Activated CD4-positive, alpha-beta T cell treated with anti-CD3 and anti-CD28 coated beads for 1 hour (primary cell): ENCODE results near the gene NDOR1.
A peak's percentile ranks its signal among the peaks of the same experiment; 100 is the strongest.
"Not testable (repeated sequence)": the region's sequence is repeated elsewhere in the genome, so short reads cannot be mapped to it uniquely, and the experiment has no call there.

ENCODE experiments used
- DNase-seq: peaks from one replicate; pipeline ENCODE4 v3.0.0-alpha.2; 2020

Gene NDOR1

DNA sequence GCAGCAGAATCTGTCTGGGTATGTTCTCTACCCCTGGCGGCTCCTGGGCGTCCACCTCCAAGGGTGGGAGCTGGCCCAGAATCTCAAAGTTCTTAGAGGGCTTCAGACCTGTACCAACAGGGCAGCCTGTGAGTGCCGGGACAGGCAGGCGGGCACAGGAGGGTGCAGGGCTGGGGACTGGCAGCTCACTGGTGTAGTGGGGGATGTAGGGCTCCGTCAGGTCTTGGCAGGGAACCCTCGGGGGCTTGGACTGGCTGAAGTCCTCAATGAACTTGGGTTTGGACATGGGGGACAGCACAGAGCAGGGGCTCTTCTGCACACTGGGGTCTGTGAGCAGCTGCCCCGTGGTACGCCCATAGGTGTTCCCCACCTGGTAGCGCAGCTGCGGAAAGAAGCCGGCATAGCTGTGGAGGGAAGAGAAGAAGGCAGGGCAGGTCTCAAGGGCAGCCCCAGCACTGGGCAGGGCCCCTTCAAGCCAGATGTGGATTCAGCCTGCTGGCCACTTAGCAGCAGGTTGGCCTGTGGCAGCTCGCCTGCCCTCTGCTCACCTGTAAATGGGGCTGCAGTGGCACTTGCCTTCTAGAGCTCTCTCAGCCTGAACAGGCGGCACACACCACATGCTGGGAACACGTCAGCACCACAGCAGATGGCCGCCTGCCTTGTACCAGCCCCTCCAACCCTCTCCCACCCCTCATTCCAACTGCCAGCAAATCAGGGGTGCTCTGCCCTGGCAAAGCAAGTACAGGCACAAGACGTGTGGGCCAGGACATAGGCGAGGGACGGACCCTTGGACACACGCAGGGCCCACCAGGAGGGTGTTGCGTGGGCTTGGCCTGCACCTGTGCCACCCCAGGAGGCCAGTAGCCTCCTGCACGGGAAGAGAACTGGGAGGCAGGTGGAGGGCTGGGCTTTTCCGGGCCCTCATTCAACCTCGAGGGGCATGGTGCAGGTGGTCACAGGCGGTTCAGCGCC lies 40.2 kb downstream of the NDOR1 start:
- DNase-seq, result no peak

- no peak for DNase-seq
Observed at GRCh38 chr9:137247135-137247915, 41.8 kb downstream of the NDOR1 start.

DNA sequence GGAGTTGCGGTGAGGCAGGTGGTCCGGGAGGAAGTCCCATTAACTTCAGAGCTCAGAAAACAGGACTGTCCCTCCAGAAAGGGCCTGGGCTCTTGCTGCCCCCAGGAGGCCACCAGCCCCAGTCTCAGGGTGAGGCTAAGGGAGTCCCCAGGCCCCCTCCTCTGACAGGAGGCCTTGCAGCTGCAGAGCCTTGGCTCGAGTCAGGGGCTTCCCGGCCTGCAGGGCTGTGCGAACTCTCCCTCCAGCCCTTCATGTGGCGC lies 42.3 kb downstream of the NDOR1 start:
- no peak for DNase-seq

GRCh38 chr9:137250329-137251193 lies 45.1 kb downstream of the NDOR1 start:
- no peak for DNase-seq

DNA sequence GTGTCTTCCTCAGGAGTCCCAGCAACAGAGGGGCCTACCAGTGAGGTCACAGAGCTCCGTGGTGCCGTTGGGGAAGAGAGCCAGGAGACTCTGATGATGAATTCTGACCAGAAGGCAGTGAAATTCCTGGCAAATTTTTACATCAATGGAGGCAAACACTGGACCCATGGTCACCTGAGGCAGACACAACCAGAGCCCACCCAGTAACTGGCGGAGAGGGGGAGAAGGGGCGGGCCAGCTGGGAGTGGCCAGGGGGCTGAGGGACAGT lies 45.6 kb downstream of the NDOR1 start, which contains the start of gene STPG3:
Gene STPG3 (plus strand): TSS at position 93 of the 268 bp plus-strand sequence. CDS start 1 bp downstream, at position 94.
- no peak for DNase-seq

- DNase-seq, result no peak
Observed at GRCh38 chr9:137251490-137252268, 46.2 kb downstream of the NDOR1 start.

DNA sequence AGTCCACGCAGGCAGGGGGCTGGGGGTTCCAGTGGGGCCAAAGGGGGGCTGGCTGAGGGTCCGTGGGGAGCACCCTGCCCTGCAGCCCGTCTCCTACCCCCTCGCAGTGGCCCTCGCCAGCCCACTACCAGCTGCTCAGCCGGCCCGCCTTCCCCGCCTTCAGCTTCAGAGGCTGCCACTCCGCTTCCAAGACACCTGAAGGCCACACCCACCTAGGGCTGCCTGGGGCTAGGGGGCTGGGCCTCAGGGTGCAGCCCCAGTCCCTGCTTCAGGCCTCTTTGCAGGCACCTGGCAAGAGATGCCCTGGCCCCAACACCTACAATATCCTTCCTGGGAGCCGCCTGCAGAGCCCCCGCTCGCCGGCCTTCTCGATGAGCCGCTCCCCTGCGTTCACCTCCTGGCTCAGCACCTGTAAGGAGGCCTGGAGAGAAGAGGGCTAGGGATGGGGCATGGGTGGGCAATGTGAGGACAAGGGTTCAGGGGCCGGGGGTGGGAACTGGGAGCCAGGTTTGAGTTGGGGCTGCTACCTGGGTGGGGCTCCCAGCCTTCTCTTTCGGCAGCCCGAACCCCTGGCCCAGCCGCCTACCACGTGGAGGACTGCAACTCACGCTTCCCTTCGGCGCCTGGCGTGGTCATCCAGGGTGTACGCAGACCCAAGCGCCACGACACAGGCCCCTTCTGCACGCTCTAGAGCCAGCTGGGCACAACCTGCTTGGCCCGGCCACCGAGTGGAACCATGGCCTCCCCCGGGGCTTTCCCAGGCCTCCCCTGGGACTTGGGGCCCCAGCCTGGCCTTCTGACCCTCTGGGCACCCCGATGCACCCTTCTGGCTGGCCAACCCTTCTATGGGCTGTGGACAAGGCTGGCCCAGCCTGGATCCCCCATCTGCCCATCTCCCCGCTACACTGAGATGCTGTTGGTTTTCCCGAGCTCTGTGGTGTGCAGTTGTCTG lies 47.3 kb downstream of the NDOR1 start:
- no peak for DNase-seq

GRCh38 chr9:137253717-137254623 lies 48.5 kb downstream of the NDOR1 start:
- DNase-seq, result no peak

GRCh38 chr9:137254624-137255447 lies 49.3 kb downstream of the NDOR1 start, which contains the start of gene NELFB:
Gene NELFB (plus strand): TSS chr9:137255327.
- DNase-seq, result peak; percentile 96

- no peak for DNase-seq
Observed at GRCh38 chr9:137255448-137256114, 50.1 kb downstream of the NDOR1 start.

GRCh38 chr9:137256362-137256761 lies 50.9 kb downstream of the NDOR1 start:
- DNase-seq, result no peak

GRCh38 chr9:137256856-137257255 lies 51.4 kb downstream of the NDOR1 start:
- DNase-seq, result no peak

GRCh38 chr9:137262173-137262908 lies 56.8 kb downstream of the NDOR1 start:
- not testable (repeated sequence) for DNase-seq

- DNase-seq, result no peak
Observed at GRCh38 chr9:137262909-137263285, 57.4 kb downstream of the NDOR1 start.

- DNase-seq, result no peak
Observed at GRCh38 chr9:137263506-137263905, 58.0 kb downstream of the NDOR1 start.

DNA sequence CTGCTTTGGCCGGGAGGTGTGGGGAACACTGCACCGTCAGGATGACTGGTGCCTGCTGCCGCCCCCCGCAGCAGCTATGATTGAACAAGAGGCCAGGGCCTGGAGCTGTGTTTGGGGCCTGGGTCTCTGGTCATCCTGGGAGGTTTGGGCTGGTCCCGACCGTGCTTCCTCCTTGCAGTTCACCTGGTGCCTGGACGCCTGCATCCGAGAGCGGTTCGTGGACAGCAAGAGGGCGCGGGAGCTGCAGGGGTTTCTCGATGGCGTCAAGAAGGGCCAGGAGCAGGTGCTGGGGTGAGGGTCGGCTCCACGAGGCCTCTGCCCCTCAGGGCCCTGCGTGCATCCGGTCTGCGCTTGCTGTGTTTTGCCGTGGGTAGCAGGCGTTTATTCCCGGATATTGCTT lies 58.6 kb downstream of the NDOR1 start:
- no peak for DNase-seq

DNA sequence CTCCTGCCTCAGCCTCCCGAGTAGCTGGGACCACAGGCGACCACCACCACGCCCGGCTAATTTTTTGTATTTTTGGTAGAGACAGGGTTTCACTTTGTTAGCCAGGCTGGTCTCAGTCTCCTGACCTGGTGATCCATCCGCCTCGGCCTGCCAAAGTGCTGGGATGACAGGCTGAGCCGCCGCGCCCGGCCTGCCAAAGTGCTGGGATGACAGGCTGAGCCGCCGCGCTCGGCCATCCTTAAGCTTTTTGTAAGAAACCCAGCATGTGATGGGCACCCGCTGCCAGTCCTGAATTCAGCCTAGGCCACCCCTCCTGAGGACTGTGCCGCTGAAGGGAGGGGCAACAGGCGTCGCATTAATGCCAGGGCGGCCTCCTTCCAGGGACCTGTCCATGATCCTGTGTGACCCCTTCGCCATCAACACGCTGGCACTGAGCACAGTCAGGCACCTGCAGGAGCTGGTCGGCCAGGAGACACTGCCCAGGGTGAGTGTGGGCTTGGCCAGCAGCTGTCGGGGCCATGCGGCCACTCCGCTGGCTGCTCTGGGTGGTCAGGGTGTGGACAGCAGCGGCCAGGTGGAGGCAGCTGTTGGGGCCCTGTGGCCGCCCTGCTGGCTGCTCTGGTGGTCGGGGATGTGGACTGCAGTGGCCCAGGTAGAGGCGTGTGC lies 60.1 kb downstream of the NDOR1 start:
- no peak for DNase-seq
